Lung (tissue), 12 donors: ENCODE data around the gene HMOX1. TPM values are rescaled to one million over a fixed set of nuclear protein-coding genes. Genes with fewer than 3 reads are reported as not detected.

Source experiments
- ATAC-seq: fragments of 200-7000 bp; cut with Tn5 transposase; one replicate; pipeline ENCODE4 v1.9.1; 2020; ENCODE audit warnings: moderate number of reproducible peaks; ENCODE audit not compliant: insufficient read depth, low FRiP score
- DNase-seq, 3 donors: peaks; one replicate each; pipeline ENCODE4 v3.0.0-alpha.2; 2013 to 2017
- H3K27ac ChIP-seq, 2 donors: one replicate each; pipeline ENCODE4 v1.5.1; 2013; ENCODE audit warnings: mild to moderate bottlenecking in 2 of 2, moderate library complexity in 2 of 2, control low read depth in 1 of 2, inconsistent platforms in 1 of 2, low read depth in 1 of 2, low read length in 1 of 2
- H3K27me3 ChIP-seq, 3 donors: one replicate each; pipeline ENCODE4 v1.5.1; 2013; ENCODE audit warnings: low read length in 2 of 3; ENCODE audit not compliant: control insufficient read depth in 3 of 3, insufficient read depth in 3 of 3
- H3K36me3 ChIP-seq, 4 donors: one replicate each; pipeline ENCODE4 v1.5.1; 2013; ENCODE audit warnings: low read length in 4 of 4, mild to moderate bottlenecking in 1 of 4, moderate library complexity in 1 of 4; ENCODE audit not compliant: control insufficient read depth in 4 of 4, insufficient read depth in 4 of 4
- H3K4me1 ChIP-seq, 5 donors: one replicate each; pipeline ENCODE4 v1.5.1; 2013; ENCODE audit warnings: low read length in 5 of 5, mild to moderate bottlenecking in 2 of 5, moderate library complexity in 1 of 5; ENCODE audit not compliant: control insufficient read depth in 5 of 5, insufficient read depth in 5 of 5
- H3K4me3 ChIP-seq: one replicate; pipeline ENCODE4 v1.5.1; 2013; ENCODE audit warnings: mild to moderate bottlenecking, control low read depth, moderate library complexity
- H3K9ac ChIP-seq, 2 donors: one replicate each; pipeline ENCODE4 v1.5.1; 2013; ENCODE audit warnings: low read length in 2 of 2, control low read depth in 1 of 2; ENCODE audit not compliant: insufficient read depth in 1 of 2
- H3K9me3 ChIP-seq, 4 donors: one replicate each; pipeline ENCODE4 v1.5.1; 2013; ENCODE audit warnings: low read length in 3 of 4, mild to moderate bottlenecking in 1 of 4, moderate library complexity in 1 of 4; ENCODE audit not compliant: control insufficient read depth in 4 of 4, insufficient read depth in 3 of 4
- WGBS, 2 donors: extraction: QIAGEN DNeasy Blood & Tissue Kit; methylation state at CpG; one replicate each; pipeline ENCODE4 v1.1.7; 2013; 5-methylcytosine and 5-hydroxymethylcytosine counted together
- polyA plus RNA-seq, 2 donors: library from polyadenylated mRNA; stranded (reverse); fragments of 200-250 nt; gene quantifications; one replicate each; pipeline ENCODE4 v1.2.1, GENCODE V29; 2013
- total RNA-seq, 2 donors: library from RNA; depleted of rRNA in 1 of 2; stranded (reverse); fragments of >200 nt in 1 of 2; gene quantifications; one replicate each; pipeline ENCODE4 v1.2.1, GENCODE V29; 2014 to 2021
- TF ChIP-seq, protein P1 (sequence below): IDR thresholded peaks from 2 replicates; pipeline ENCODE4 v1.5.1; 2012; ENCODE audit warnings: mild to moderate bottlenecking; ENCODE audit errors: control extremely low read depth, extremely low read depth
- donor health status: control.
- donor health status: control.
- donor health status: Bipolar disorder and iron deficiency.
- donor health status: healthy.
- donor health status: DM: yes; HTN: yes; CAD: no.

HMOX1 gene
- total and polyA plus RNA-seq, 4 donors = 59.9 to 930 (median 135) TPM

DNA sequence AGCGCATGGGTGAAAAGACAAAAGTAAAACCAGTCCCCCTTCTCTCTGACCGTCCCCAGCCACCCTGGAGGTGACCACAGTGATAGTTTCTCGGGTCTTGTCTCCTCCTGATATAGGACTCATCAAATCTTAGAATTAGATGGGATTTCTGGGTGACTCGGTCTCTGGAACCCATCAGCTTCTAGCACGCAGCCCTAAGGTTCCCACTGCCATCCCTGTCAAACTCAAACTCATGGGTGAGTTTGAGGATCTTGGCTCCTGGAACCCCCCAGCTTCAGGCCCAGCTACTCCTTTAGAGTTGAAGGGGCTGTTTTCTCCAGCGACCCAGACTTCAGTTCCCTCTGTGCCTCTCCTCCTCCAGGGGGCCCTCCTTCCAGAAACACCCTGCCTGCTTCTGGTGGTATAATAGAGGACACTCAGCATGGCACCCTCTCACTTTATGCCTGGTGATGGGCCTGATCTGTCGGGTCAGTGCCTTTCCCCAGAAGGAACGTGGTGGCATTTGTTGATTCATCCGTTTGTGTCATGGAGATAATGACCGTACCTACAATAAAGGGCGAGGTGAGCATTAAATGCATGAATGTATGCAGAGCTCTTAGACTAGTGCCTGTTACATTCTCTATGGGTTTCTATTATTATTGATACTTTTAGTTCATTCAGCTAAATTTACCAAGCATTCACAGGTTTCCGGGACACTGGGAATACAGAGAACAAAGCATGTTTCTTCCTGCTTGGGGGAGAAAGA lies 50.8 kb downstream of the HMOX1 start:
- 91 to 97% methylated on average over 12 of the region's 12 CpGs for WGBS, 2 donors
- Histone ChIP-seq H3K4me1 (peaks cover 0 to 5% (median 4%) of the 10 kb centered on the region in 5 donors), H3K9me3 (peaks cover 0 to 8% (median 4%) of the 10 kb centered on the region in 4 donors), H3K9ac (no peak overlapping the region), H3K27me3 (no peaks in the 10 kb centered on the region), H3K4me3 (no peak overlapping the region), H3K36me3 (peaks cover 0 to 27% (median 13%) of the 10 kb centered on the region in 4 donors), H3K27ac (no peak overlapping the region)
- ATAC-seq (no peak), DNase-seq (no peak)
- TF ChIP-seq, protein P1, sequence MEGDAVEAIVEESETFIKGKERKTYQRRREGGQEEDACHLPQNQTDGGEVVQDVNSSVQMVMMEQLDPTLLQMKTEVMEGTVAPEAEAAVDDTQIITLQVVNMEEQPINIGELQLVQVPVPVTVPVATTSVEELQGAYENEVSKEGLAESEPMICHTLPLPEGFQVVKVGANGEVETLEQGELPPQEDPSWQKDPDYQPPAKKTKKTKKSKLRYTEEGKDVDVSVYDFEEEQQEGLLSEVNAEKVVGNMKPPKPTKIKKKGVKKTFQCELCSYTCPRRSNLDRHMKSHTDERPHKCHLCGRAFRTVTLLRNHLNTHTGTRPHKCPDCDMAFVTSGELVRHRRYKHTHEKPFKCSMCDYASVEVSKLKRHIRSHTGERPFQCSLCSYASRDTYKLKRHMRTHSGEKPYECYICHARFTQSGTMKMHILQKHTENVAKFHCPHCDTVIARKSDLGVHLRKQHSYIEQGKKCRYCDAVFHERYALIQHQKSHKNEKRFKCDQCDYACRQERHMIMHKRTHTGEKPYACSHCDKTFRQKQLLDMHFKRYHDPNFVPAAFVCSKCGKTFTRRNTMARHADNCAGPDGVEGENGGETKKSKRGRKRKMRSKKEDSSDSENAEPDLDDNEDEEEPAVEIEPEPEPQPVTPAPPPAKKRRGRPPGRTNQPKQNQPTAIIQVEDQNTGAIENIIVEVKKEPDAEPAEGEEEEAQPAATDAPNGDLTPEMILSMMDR = no peak

DNA sequence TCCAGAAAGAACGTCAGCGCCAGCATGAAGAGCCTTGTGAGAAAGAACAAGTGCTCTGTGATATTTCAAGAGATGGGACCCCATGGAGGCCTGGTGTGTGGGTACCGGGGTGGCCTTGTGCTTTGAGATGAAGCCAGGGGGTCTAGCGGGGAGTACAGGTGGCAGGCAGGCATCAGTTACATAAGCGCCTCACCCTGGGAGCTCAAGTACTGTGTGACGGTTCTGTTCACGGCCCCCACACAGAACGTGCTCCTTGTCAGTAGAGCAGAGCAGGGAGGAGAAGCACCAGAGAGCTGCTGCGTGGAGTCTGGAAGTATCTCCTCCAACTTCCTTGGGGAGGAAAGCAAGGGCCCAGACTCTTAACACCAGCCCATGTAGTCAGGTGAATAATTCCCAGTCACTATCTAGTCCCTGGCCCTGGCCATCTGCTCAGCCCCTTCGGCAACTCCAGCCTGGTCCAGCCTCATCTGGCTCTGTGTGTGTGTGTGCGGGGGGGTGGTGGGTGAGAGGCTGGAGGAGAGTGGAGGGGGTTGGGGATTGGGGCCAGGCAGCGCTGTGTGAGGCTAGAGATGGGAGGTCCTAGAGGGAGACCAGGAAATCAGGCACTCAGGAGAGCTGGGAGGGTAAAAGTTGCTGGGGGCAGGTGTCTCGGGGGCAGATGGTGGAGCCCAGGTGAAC lies 51.5 kb downstream of the HMOX1 start:
- ATAC-seq = no peak

GRCh38 chr22:35434061-35434710 lies 53.3 kb downstream of the HMOX1 start:
- Histone ChIP-seq H3K36me3 (peaks cover 0 to 29% (median 14%) of the 10 kb centered on the region in 4 donors), H3K4me1 (peaks cover 0 to 5% (median 3%) of the 10 kb centered on the region in 5 donors), H3K9me3 (peaks cover 0 to 8% (median 4%) of the 10 kb centered on the region in 4 donors), H3K4me3 (no peak overlapping the region), H3K9ac (no peak overlapping the region), H3K27me3 (no peaks in the 10 kb centered on the region), H3K27ac (no peak overlapping the region)
- TF ChIP-seq, protein P1 = no peak
- DNase-seq = no peak
- 96 to 97% methylated on average over 5 of the region's 5 CpGs for WGBS, 2 donors
- no peak for ATAC-seq

More for the DNA sequence above, 51.5 kb downstream of the HMOX1 start:
- no peak overlapping the region for H3K27ac ChIP-seq
- H3K9ac ChIP-seq = no peak overlapping the region
- H3K27me3 ChIP-seq = no peaks in the 10 kb centered on the region
- peaks cover 0 to 8% (median 4%) of the 10 kb centered on the region in 4 donors for H3K9me3 ChIP-seq
- no peak overlapping the region for H3K4me3 ChIP-seq
- TF ChIP-seq, protein P1 = no peak
- peaks cover 0 to 5% (median 3%) of the 10 kb centered on the region in 5 donors for H3K4me1 ChIP-seq
- peaks cover 0 to 27% (median 13%) of the 10 kb centered on the region in 4 donors for H3K36me3 ChIP-seq
- WGBS, 2 donors = 93 to 98% methylated on average over 13 of the region's 13 CpGs
- DNase-seq = no peak
